ENCODE data around the gene SORCS2. TPM values are rescaled to one million over a fixed set of nuclear protein-coding genes. Genes with fewer than 3 reads are reported as not detected.

Gene SORCS2
- total RNA-seq, 1 donor from 2014 or later = 29.5 TPM

DNA sequence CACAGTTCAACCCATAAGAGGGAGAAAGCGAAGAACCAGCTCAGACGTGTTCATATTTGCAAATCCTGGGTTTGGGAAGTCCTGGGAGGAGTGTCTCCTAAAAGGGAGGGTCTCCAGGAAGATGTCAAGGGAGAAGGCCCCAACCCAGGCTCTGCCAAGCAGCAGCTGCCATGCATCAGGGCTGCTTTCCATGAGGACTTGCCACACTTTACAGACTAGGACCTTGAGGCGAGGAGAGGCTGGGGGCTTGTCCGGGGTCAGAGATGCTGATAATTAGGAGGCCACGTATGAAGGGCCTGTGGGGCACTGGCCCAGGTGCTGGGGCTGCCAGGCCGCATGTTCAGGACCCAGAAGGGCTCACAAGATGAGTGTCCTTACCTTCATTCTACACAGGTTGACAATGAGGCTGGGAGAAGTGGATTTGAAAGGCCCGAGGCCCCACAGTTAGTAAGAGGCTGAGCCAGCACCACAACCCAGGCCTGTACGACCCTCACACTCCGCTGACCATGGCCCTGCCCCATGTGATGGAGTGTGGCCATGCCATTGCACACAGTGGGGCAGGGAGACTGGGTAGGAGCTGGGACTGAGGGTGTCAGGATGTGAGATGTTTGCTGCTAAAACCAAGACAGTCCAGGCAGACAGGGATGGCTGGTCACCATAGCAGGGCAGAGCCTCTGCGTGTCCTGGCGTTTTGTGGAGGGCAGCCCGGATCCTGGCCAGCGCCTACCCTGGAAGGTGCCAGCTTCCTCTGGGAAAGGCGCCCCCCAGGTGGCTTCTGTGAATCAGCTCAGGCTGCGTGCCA, 147.6 kb downstream of the SORCS2 start:
- no peaks in the 10 kb centered on the region for H3K4me1 Mint-ChIP-seq (ENCODE audit: low read depth, unreplicated experiment)

DNA sequence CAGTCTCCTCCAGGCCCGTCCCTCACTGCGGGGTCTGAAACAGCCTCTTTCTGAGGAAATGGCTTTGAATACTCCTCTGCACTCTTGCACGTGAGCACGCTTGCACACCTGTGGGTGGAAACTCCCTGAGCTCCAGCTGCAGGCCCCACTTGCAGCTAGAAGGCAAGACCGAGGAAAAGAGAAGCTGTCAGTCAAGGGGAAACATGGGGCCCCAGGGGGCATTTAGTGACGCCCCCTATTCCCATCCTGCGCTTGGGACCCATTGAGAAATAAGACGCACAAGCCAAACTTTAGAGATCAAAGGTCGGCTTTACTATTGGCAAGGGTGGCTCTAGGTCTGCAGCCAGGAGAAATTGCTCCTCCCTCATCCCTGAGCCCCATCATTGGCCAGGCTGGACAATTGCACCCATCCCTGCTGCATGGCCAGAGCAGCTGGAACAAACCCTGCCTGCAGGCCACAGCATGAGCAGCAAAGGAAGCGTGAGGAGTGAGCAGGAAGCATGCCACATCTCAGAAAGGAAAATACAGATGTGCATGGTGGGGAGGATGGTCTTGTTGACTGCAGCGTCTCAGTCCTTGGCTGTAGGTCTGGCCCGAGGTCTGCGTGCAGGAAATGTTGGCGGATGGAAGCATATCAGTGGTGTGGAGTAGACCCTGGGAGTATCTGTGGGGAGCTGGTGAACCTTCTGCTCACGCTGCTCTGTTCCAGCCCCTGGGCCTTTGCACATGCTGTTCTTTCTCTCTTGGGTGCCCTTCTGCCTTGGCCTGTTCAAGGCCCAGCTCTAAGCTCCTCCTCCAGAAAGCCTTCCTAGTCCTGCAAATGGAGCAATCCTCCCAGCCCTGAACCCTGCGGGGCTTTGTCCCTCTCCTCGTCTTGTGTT, 148.5 kb downstream of the SORCS2 start:
- Mint-ChIP-seq H3K27ac (ENCODE audit: unreplicated experiment) (no peak overlapping the region), H3K36me3 (ENCODE audit: unreplicated experiment) (peaks cover 16% of the 10 kb centered on the region), H3K4me1 (ENCODE audit: low read depth, unreplicated experiment) (no peaks in the 10 kb centered on the region), H3K9me3 (ENCODE audit: unreplicated experiment) (peaks cover 17% of the 10 kb centered on the region), H3K4me3 (ENCODE audit: unreplicated experiment) (no peak overlapping the region), H3K27me3 (ENCODE audit: unreplicated experiment) (peaks cover 6% of the 10 kb centered on the region)
- DNase-seq = no peak
- TF ChIP-seq, protein P1, sequence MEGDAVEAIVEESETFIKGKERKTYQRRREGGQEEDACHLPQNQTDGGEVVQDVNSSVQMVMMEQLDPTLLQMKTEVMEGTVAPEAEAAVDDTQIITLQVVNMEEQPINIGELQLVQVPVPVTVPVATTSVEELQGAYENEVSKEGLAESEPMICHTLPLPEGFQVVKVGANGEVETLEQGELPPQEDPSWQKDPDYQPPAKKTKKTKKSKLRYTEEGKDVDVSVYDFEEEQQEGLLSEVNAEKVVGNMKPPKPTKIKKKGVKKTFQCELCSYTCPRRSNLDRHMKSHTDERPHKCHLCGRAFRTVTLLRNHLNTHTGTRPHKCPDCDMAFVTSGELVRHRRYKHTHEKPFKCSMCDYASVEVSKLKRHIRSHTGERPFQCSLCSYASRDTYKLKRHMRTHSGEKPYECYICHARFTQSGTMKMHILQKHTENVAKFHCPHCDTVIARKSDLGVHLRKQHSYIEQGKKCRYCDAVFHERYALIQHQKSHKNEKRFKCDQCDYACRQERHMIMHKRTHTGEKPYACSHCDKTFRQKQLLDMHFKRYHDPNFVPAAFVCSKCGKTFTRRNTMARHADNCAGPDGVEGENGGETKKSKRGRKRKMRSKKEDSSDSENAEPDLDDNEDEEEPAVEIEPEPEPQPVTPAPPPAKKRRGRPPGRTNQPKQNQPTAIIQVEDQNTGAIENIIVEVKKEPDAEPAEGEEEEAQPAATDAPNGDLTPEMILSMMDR (IDR thresholded peaks at IDR 0.05; ENCODE audit: partially characterized antibody, unreplicated experiment) = no peak

More for the DNA sequence above, 147.6 kb downstream of the SORCS2 start:
- DNase-seq = no peak
- peaks cover 4% of the 10 kb centered on the region for H3K27me3 Mint-ChIP-seq (ENCODE audit: unreplicated experiment)
- no peak overlapping the region for H3K27ac Mint-ChIP-seq (ENCODE audit: unreplicated experiment)
- TF ChIP-seq, protein P1 (IDR thresholded peaks at IDR 0.05; ENCODE audit: partially characterized antibody, unreplicated experiment) = no peak
- H3K4me3 Mint-ChIP-seq (ENCODE audit: unreplicated experiment) = no peak overlapping the region
- peaks cover 13% of the 10 kb centered on the region for H3K36me3 Mint-ChIP-seq (ENCODE audit: unreplicated experiment)
- peaks cover 13% of the 10 kb centered on the region for H3K9me3 Mint-ChIP-seq (ENCODE audit: unreplicated experiment)

- Mint-ChIP-seq H3K27ac (ENCODE audit: unreplicated experiment) (no peak overlapping the region), H3K4me3 (ENCODE audit: unreplicated experiment) (no peak overlapping the region), H3K36me3 (ENCODE audit: unreplicated experiment) (peaks cover 25% of the 10 kb centered on the region), H3K4me1 (ENCODE audit: low read depth, unreplicated experiment) (no peaks in the 10 kb centered on the region), H3K9me3 (ENCODE audit: unreplicated experiment) (peaks cover 20% of the 10 kb centered on the region), H3K27me3 (ENCODE audit: unreplicated experiment) (peaks cover 6% of the 10 kb centered on the region)
- TF ChIP-seq, protein P1 (IDR thresholded peaks at IDR 0.05; ENCODE audit: partially characterized antibody, unreplicated experiment) = no peak
- DNase-seq = no peak
These were observed 149.3 kb downstream of the SORCS2 start for GRCh38 chr4:7341491-7342222.

- DNase-seq = no peak
- peaks cover 27% of the 10 kb centered on the region for H3K36me3 Mint-ChIP-seq (ENCODE audit: unreplicated experiment)
These were observed 150.1 kb downstream of the SORCS2 start for GRCh38 chr4:7342223-7343080.

More at GRCh38 chr4:7342223-7343080, 150.1 kb downstream of the SORCS2 start:
- Mint-ChIP-seq H3K27ac (ENCODE audit: unreplicated experiment) (no peak overlapping the region), H3K9me3 (ENCODE audit: unreplicated experiment) (peaks cover 15% of the 10 kb centered on the region), H3K27me3 (ENCODE audit: unreplicated experiment) (peaks cover 6% of the 10 kb centered on the region), H3K4me3 (ENCODE audit: unreplicated experiment) (no peak overlapping the region), H3K4me1 (ENCODE audit: low read depth, unreplicated experiment) (no peaks in the 10 kb centered on the region)
- TF ChIP-seq, protein P1 (IDR thresholded peaks at IDR 0.05; ENCODE audit: partially characterized antibody, unreplicated experiment) = no peak
